Ishikawa (cell line): Measurements from ENCODE around the gene KPNA4.

Experiments
- CEBPB ChIP-seq: IDR thresholded peaks from 2 replicates; pipeline ENCODE4 v1.6.1; 2012
- CREB1 ChIP-seq: IDR thresholded peaks from 2 replicates; pipeline ENCODE4 v1.6.1; 2012; ENCODE audit warnings: low read depth
- EGR1 ChIP-seq: IDR thresholded peaks from 2 replicates; pipeline ENCODE4 v1.6.1; 2012
- EP300 ChIP-seq: IDR thresholded peaks from 2 replicates; pipeline ENCODE4 v1.6.1; 2012; ENCODE audit warnings: borderline replicate concordance
- FOXM1 ChIP-seq: IDR thresholded peaks from 2 replicates; pipeline ENCODE4 v1.6.1; 2012; ENCODE audit warnings: low read depth, borderline replicate concordance
- MAX ChIP-seq: IDR thresholded peaks from 2 replicates; pipeline ENCODE4 v1.6.1; 2012
- NFIC ChIP-seq: IDR thresholded peaks from 2 replicates; pipeline ENCODE4 v1.6.1; 2012
- RAD21 ChIP-seq: IDR thresholded peaks from 2 replicates; pipeline ENCODE4 v1.6.1; 2012; ENCODE audit warnings: low read depth
- REST ChIP-seq: IDR thresholded peaks from 2 replicates; pipeline ENCODE4 v1.6.1; 2012; ENCODE audit warnings: low read depth, mild to moderate bottlenecking
- TAF1 ChIP-seq: IDR thresholded peaks from 2 replicates; pipeline ENCODE4 v1.6.1; 2012; ENCODE audit warnings: low read depth, mild to moderate bottlenecking
- TEAD4 ChIP-seq: IDR thresholded peaks from 2 replicates; pipeline ENCODE4 v1.6.1; 2012
- USF1 ChIP-seq: IDR thresholded peaks from 2 replicates; pipeline ENCODE4 v1.6.1; 2012
- YY1 ChIP-seq: IDR thresholded peaks from 2 replicates; pipeline ENCODE4 v1.6.1; 2012; ENCODE audit warnings: low read depth
- ZBTB7A ChIP-seq: IDR thresholded peaks from 2 replicates; pipeline ENCODE4 v1.6.1; 2012; ENCODE audit warnings: low read depth

GRCh38 chr3:160458151-160458550, 107.2 kb downstream of the KPNA4 start:
- TF ChIP-seq CEBPB (no peak), MAX (no peak), CREB1 (no peak), REST (no peak), USF1 (no peak), RAD21 (no peak), FOXM1 (no peak), NFIC (no peak), TAF1 (no peak), TEAD4 (no peak), EGR1 (no peak), EP300 (no peak), YY1 (no peak), ZBTB7A (no peak)
